H1 (cell line): ENCODE data around the gene MARS1. TPM values are rescaled to one million over a fixed set of nuclear protein-coding genes. Genes with fewer than 3 reads are reported as not detected.

Experiments used
- CTCF ChIA-PET: fragments of 300-600 bp; sonication (Branson Sonifier 250); formaldehyde crosslinking; loops from one replicate; lab custom pipeline; 2021; ENCODE audit not compliant: partially characterized antibody; lab: Charles Lee
- POLR2A ChIA-PET: fragments of 300-600 bp; sonication (Branson Sonifier 250); formaldehyde crosslinking; loops from one replicate; lab custom pipeline; 2021; ENCODE audit warnings: inconsistent platforms; ENCODE audit not compliant: partially characterized antibody; lab: Charles Lee
- DNase-seq, 2 experiments: peaks; one replicate each; pipeline versions ENCODE4 v3.0.0 to v3.0.0-alpha.2; 2010 to 2022; ENCODE audit warnings: low spot score in 2 of 2, low read depth in 1 of 2, mixed read lengths in 1 of 2
- FAIRE-seq: peaks from 2 replicates; lab custom pipeline; 2011; peaks lifted over from hg19 to GRCh38; lab: Jason Lieb, UNC
- H2AFZ ChIP-seq: 2 replicates; pipeline ENCODE4 v1.8.1; 2012; ENCODE audit warnings: low read length, inconsistent platforms
- H2AK5ac ChIP-seq: 2 replicates; pipeline ENCODE4 v1.6.1; 2013; ENCODE audit warnings: low read depth, low read length
- H2BK120ac ChIP-seq: replicated peaks from 2 replicates; pipeline ENCODE3; 2013; ENCODE audit warnings: low read depth, low read length, inconsistent platforms
- H2BK12ac ChIP-seq: 2 replicates; pipeline ENCODE4 v1.6.1; 2013; ENCODE audit warnings: low read depth, low read length
- H2BK15ac ChIP-seq: 2 replicates; pipeline ENCODE4 v1.6.1; 2013; ENCODE audit warnings: low read length
- H2BK20ac ChIP-seq: 2 replicates; pipeline ENCODE4 v1.6.1; 2013; ENCODE audit warnings: low read length
- H2BK5ac ChIP-seq: 2 replicates; pipeline ENCODE4 v1.6.1; 2013; ENCODE audit warnings: low read depth, low read length
- H3K14ac ChIP-seq: 2 replicates; pipeline ENCODE4 v1.6.1; 2013; ENCODE audit warnings: inconsistent platforms; ENCODE audit not compliant: insufficient read length
- H3K18ac ChIP-seq: 2 replicates; pipeline ENCODE4 v1.6.1; 2013; ENCODE audit warnings: low read length; ENCODE audit errors: extremely low read depth
- H3K23ac ChIP-seq: 2 replicates; pipeline ENCODE4 v1.6.1; 2013; ENCODE audit warnings: inconsistent platforms; ENCODE audit not compliant: insufficient read length
- H3K23me2 ChIP-seq: 2 replicates; pipeline ENCODE4 v1.6.1; 2013; ENCODE audit warnings: low read depth, low read length
- H3K27ac ChIP-seq: 2 replicates; pipeline ENCODE4 v1.6.1; 2011; ENCODE audit warnings: low read depth, low read length, inconsistent platforms
- H3K27me3 ChIP-seq, 4 experiments: replicated peaks in 1 of 4; 1 replicate in 1 of 4; 2 replicates in 3 of 4; pipeline versions ENCODE4 v1.6.1 to v1.8.1; 2011 to 2013; ENCODE audit warnings: low read length in 3 of 4, mild to moderate bottlenecking in 3 of 4, inconsistent platforms in 2 of 4, mixed read lengths in 2 of 4, moderate library complexity in 1 of 4; ENCODE audit not compliant: control insufficient read depth in 3 of 4, insufficient read depth in 3 of 4; ENCODE audit errors: extremely low read depth in 1 of 4
- H3K36me3 ChIP-seq, 4 experiments: 2 replicates each; pipeline versions ENCODE4 v1.6.1 to v1.8.1; 2011 to 2013; ENCODE audit warnings: mild to moderate bottlenecking in 4 of 4, low read length in 3 of 4, moderate library complexity in 2 of 4, control low read depth in 1 of 4, inconsistent platforms in 1 of 4; ENCODE audit not compliant: insufficient read depth in 4 of 4, control insufficient read depth in 2 of 4
- H3K4ac ChIP-seq: replicated peaks from 2 replicates; pipeline ENCODE3; 2013; ENCODE audit warnings: low read length, low read depth, mixed read lengths, inconsistent platforms; ENCODE audit not compliant: insufficient read length
- H3K4me1 ChIP-seq, 4 experiments: replicated peaks in 1 of 4; 1 replicate in 1 of 4; 2 replicates in 3 of 4; pipeline versions ENCODE4 v1.6.1 to v1.8.1; 2011 to 2013; ENCODE audit warnings: low read length in 3 of 4, inconsistent platforms in 2 of 4, mixed read lengths in 1 of 4; ENCODE audit not compliant: insufficient read depth in 4 of 4, control insufficient read depth in 3 of 4
- H3K4me2 ChIP-seq, 2 experiments: 2 replicates each; pipeline versions ENCODE4 v1.6.1 to v1.8.1; 2011 to 2013; ENCODE audit warnings: low read depth in 2 of 2, low read length in 2 of 2, control low read depth in 1 of 2, inconsistent platforms in 1 of 2, mild to moderate bottlenecking in 1 of 2; ENCODE audit not compliant: insufficient read depth in 1 of 2
- H3K4me3 ChIP-seq, 4 experiments: fragments of 200-600, 300-600 bp in 1 of 4; sonication (generic), shearing (Covaris generic), sonication (Bioruptor Twin) in 1 of 4; 2 replicates each; pipeline versions ENCODE4 v1.5.1 to v1.8.1; 2011 to 2016; ENCODE audit warnings: low read length in 4 of 4, low read depth in 3 of 4, control low read depth in 2 of 4, inconsistent platforms in 2 of 4, mild to moderate bottlenecking in 2 of 4, mixed read lengths in 1 of 4, moderate library complexity in 1 of 4; ENCODE audit not compliant: insufficient read depth in 2 of 4; ENCODE audit errors: extremely low read depth in 1 of 4
- H3K56ac ChIP-seq: replicated peaks from 2 replicates; pipeline ENCODE3; 2013; ENCODE audit warnings: low read depth, mild to moderate bottlenecking, mixed read lengths, low read length, inconsistent platforms; ENCODE audit not compliant: insufficient read length
- H3K79me1 ChIP-seq: 2 replicates; pipeline ENCODE4 v1.6.1; 2013; ENCODE audit warnings: low read depth, low read length, control low read depth
- H3K79me2 ChIP-seq, 2 experiments: 2 replicates each; pipeline versions ENCODE4 v1.6.1 to v1.8.1; 2012 to 2013; ENCODE audit warnings: low read length in 2 of 2, mild to moderate bottlenecking in 2 of 2, inconsistent platforms in 1 of 2; ENCODE audit not compliant: insufficient read depth in 2 of 2, control insufficient read depth in 1 of 2
- H3K9ac ChIP-seq, 4 experiments: replicated peaks in 1 of 4; 1 replicate in 1 of 4; 2 replicates in 3 of 4; pipeline versions ENCODE4 v1.6.1 to v1.8.1; 2011 to 2013; ENCODE audit warnings: low read depth in 3 of 4, low read length in 3 of 4, control low read depth in 2 of 4, mild to moderate bottlenecking in 2 of 4, moderate library complexity in 2 of 4, inconsistent platforms in 1 of 4; ENCODE audit errors: extremely low read depth in 1 of 4
- H3K9me3 ChIP-seq, 2 experiments: 2 replicates each; pipeline versions ENCODE4 v1.6.1 to v1.8.1; 2012 to 2013; ENCODE audit warnings: mild to moderate bottlenecking in 2 of 2, moderate library complexity in 2 of 2, control low read depth in 1 of 2, inconsistent platforms in 1 of 2, low read depth in 1 of 2, low read length in 1 of 2, mixed read lengths in 1 of 2; ENCODE audit not compliant: insufficient read depth in 2 of 2
- H4K20me1 ChIP-seq, 2 experiments: replicated peaks in 1 of 2; 2 replicates each; pipeline versions ENCODE3 to v1.8.1; 2011 to 2013; ENCODE audit warnings: inconsistent platforms in 2 of 2, low read length in 2 of 2, mild to moderate bottlenecking in 1 of 2; ENCODE audit not compliant: insufficient read depth in 2 of 2, control insufficient read depth in 1 of 2
- H4K5ac ChIP-seq: 2 replicates; pipeline ENCODE4 v1.6.1; 2013; ENCODE audit warnings: low read length, low read depth, mixed read lengths, inconsistent platforms; ENCODE audit not compliant: insufficient read length
- H4K8ac ChIP-seq: 2 replicates; pipeline ENCODE4 v1.8.0; 2013; ENCODE audit warnings: mild to moderate bottlenecking, moderate library complexity, low read length, inconsistent platforms; ENCODE audit not compliant: insufficient read depth; ENCODE audit errors: extremely low read depth
- H4K91ac ChIP-seq: replicated peaks from 2 replicates; pipeline ENCODE3; 2013; ENCODE audit warnings: low read length, mixed read lengths, inconsistent platforms; ENCODE audit not compliant: insufficient read length
- BACH1 ChIP-seq: IDR thresholded peaks from 2 replicates; pipeline ENCODE4 v1.6.1; 2012; ENCODE audit warnings: low read length, improper control_type of control experiment
- EZH2 ChIP-seq: fragments of 200-600 bp; sonication (generic); IDR thresholded peaks from 2 replicates; pipeline ENCODE4 v1.7.1; 2012; ENCODE audit warnings: low read depth, mild to moderate bottlenecking, moderate library complexity, low read length, inconsistent platforms; ENCODE audit not compliant: severe bottlenecking
- MAX ChIP-seq: IDR thresholded peaks from 2 replicates; pipeline ENCODE4 v1.6.1; 2012; ENCODE audit warnings: inconsistent platforms
- NANOG ChIP-seq: IDR thresholded peaks from 2 replicates; pipeline ENCODE4 v1.6.1; 2011; ENCODE audit warnings: low read length, low read depth, mild to moderate bottlenecking, inconsistent platforms; ENCODE audit not compliant: insufficient read depth, poor library complexity, severe bottlenecking
- SP4 ChIP-seq: IDR thresholded peaks from 2 replicates; pipeline ENCODE4 v1.6.1; 2012; ENCODE audit warnings: low read length, inconsistent platforms
- SRF ChIP-seq: IDR thresholded peaks from 2 replicates; pipeline ENCODE4 v1.6.1; 2011; ENCODE audit warnings: mild to moderate bottlenecking, low read depth, low read length, moderate library complexity
- WGBS, 2 experiments: shearing (Covaris generic) in 1 of 2; methylation state at CpG; one replicate each; pipeline versions ENCODE4 v1.1.6 to v1.1.7; 2013 to 2015; ENCODE audit warnings: low lambda C conversion rate in 2 of 2, mixed read lengths in 2 of 2, inconsistent platforms in 1 of 2, low coverage in 1 of 2, missing lambda C conversion rate in 1 of 2; ENCODE audit not compliant: insufficient replicate concordance in 2 of 2, insufficient coverage in 1 of 2, insufficient read length in 1 of 2; ENCODE audit errors: extremely low coverage in 1 of 2, missing lambda C conversion rate in 1 of 2; 5-methylcytosine and 5-hydroxymethylcytosine counted together
- polyA plus RNA-seq, 7 experiments: library from polyadenylated mRNA; depleted of rRNA in 3 of 7; stranded (reverse) in 5 of 7; unstranded in 2 of 7; fragments of >200 nt in 5 of 7; fragments of 200-250 nt in 2 of 7; gene quantifications; 1 replicate in 5 of 7; 2 replicates in 1 of 7; 4 replicates in 1 of 7; pipeline versions ENCODE4 v1.2.1 to v1.2.3, GENCODE V29; 2011 to 2013; ENCODE audit warnings: missing spikeins in 2 of 7, mixed read lengths in 2 of 7
- total RNA-seq: library from RNA; stranded (reverse); fragmentation: NEBNext Ultra II Directional; extraction: Animal tissue kit (Norgen Biotek cat#: 25700); gene quantifications from 2 replicates; pipeline ENCODE4 v1.2.1, GENCODE V29; 2021
- TF ChIP-seq, protein P1 (sequence below): IDR thresholded peaks from 2 replicates; pipeline ENCODE4 v1.6.1; 2012; ENCODE audit warnings: low read length, inconsistent platforms
- TF ChIP-seq, protein P2 (sequence below): IDR thresholded peaks from 2 replicates; pipeline ENCODE4 v1.6.1; 2011; ENCODE audit warnings: low read length, improper control_type of control experiment

Gene MARS1
- total and polyA plus RNA-seq, 2 of the 8 experiments (the other 6 are each of a cell fraction or from before 2014, with no cell fraction given) = 194 to 407 TPM

GRCh38 chr12:57525615-57526383 lies 37.9 kb downstream of the MARS1 start:
- Histone ChIP-seq H2AK5ac (no peak overlapping the region), H3K4me1 (peaks cover 8 to 18% (median 10%) of the 10 kb centered on the region in 4 experiments), H4K20me1 (peaks cover 3 to 13% of the 10 kb centered on the region in 2 experiments), H3K56ac (no peak overlapping the region), H3K18ac (no peak overlapping the region), H3K36me3 (peaks cover 2 to 48% (median 18%) of the 10 kb centered on the region in 4 experiments; a peak in 6 of 8 replicates), H3K23me2 (peaks cover 10% of the 10 kb centered on the region), H2BK120ac (no peak overlapping the region), H2BK15ac (no peak overlapping the region), H2BK20ac (no peak overlapping the region), H4K8ac (no peak overlapping the region; the same call in 1 of the 2 replicates), H3K27ac (no peak overlapping the region), H3K27me3 (no peaks in the 10 kb centered on the region), H2AFZ (no peak overlapping the region), H3K4ac (no peak overlapping the region), H3K14ac (no peak overlapping the region), H3K9ac (no peak overlapping the region), H4K5ac (no peak overlapping the region), H3K79me2 (peaks cover 0 to 9% of the 10 kb centered on the region in 2 experiments; a peak in 1 of 4 replicates), H2BK12ac (no peak overlapping the region), H3K79me1 (no peaks in the 10 kb centered on the region; the same call in 1 of the 2 replicates), H3K4me2 (no peak overlapping the region), H3K4me3 (no peak overlapping the region), H2BK5ac (no peak overlapping the region), H3K9me3 (no peaks in the 10 kb centered on the region), H4K91ac (no peak overlapping the region), H3K23ac (no peak overlapping the region)
- 86% methylated on average over 12 of the region's 16 CpGs; no CpG with 5 or more reads in 1 of the 2 experiments for WGBS, 2 experiments
- ChIA-PET POLR2A (interaction anchor here (0.6 to 7.3 kb wide), 20 partner anchors 9 to 78 kb away, joined by 3 to 56 read pairs (median 4); partner anchors contain the start of genes DCTN2, DTX3, INHBE and PIP4K2C), CTCF (interaction anchor here (1.1 to 4.8 kb wide), 5 partner anchors 11 to 67 kb away, joined by 3 to 29 read pairs (median 3); partner anchors contain the start of gene GLI1)
- FAIRE-seq (no peak), DNase-seq (no peak)
- TF ChIP-seq SRF (no peak), SP4 (no peak), NANOG (no peak), BACH1 (no peak), EZH2 (no peak), MAX (no peak)
- TF ChIP-seq, protein P1, sequence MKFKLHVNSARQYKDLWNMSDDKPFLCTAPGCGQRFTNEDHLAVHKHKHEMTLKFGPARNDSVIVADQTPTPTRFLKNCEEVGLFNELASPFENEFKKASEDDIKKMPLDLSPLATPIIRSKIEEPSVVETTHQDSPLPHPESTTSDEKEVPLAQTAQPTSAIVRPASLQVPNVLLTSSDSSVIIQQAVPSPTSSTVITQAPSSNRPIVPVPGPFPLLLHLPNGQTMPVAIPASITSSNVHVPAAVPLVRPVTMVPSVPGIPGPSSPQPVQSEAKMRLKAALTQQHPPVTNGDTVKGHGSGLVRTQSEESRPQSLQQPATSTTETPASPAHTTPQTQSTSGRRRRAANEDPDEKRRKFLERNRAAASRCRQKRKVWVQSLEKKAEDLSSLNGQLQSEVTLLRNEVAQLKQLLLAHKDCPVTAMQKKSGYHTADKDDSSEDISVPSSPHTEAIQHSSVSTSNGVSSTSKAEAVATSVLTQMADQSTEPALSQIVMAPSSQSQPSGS = no peak
- TF ChIP-seq, protein P2, sequence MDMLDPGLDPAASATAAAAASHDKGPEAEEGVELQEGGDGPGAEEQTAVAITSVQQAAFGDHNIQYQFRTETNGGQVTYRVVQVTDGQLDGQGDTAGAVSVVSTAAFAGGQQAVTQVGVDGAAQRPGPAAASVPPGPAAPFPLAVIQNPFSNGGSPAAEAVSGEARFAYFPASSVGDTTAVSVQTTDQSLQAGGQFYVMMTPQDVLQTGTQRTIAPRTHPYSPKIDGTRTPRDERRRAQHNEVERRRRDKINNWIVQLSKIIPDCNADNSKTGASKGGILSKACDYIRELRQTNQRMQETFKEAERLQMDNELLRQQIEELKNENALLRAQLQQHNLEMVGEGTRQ = no peak
